HepG2 (cell line): ENCODE measurements around the gene CPED1. TPM values are rescaled to one million over a fixed set of nuclear protein-coding genes. Genes with fewer than 3 reads are reported as not detected.

ENCODE experiments used
- ARNTL ChIP-seq: sonication (generic); formaldehyde crosslinking; IDR thresholded peaks from 2 replicates; pipeline ENCODE4 v1.4.0; 2020; ENCODE audit warnings: mild to moderate bottlenecking, missing genetic modification reagents
- BRF2 ChIP-seq: sonication (generic); formaldehyde crosslinking; IDR thresholded peaks from 2 replicates; pipeline ENCODE4 v1.8.1; 2022; ENCODE audit warnings: mild to moderate bottlenecking, missing genetic modification reagents
- E2F1 ChIP-seq: sonication (generic); formaldehyde crosslinking; IDR thresholded peaks from 2 replicates; pipeline ENCODE4 v1.5.0; 2020; ENCODE audit warnings: missing genetic modification reagents
- E2F2 ChIP-seq: sonication (generic); formaldehyde crosslinking; IDR thresholded peaks from 2 replicates; pipeline ENCODE4 v1.4.0; 2020; ENCODE audit warnings: missing genetic modification reagents, borderline replicate concordance
- GMEB1 ChIP-seq: sonication (generic); formaldehyde crosslinking; IDR thresholded peaks from 2 replicates; pipeline ENCODE4 v1.5.1; 2020; ENCODE audit warnings: missing genetic modification reagents, mild to moderate bottlenecking, borderline replicate concordance
- HES4 ChIP-seq: sonication (generic); formaldehyde crosslinking; IDR thresholded peaks from 2 replicates; pipeline ENCODE4 v1.9.0; 2021; ENCODE audit warnings: mild to moderate bottlenecking, missing genetic modification reagents, borderline replicate concordance
- RBM22 ChIP-seq: fragments of 200-400 bp; formaldehyde crosslinking; optimal IDR thresholded peaks from 2 replicates; pipeline ENCODE3; 2017; ENCODE audit warnings: mild to moderate bottlenecking, low read length, moderate library complexity
- XRCC5 ChIP-seq: fragments of 200-400 bp; formaldehyde crosslinking; optimal IDR thresholded peaks from 2 replicates; pipeline ENCODE3; 2017; ENCODE audit warnings: mild to moderate bottlenecking, low read length
- ZNF142 ChIP-seq: sonication (generic); formaldehyde crosslinking; IDR thresholded peaks from 2 replicates; pipeline ENCODE4 v1.4.0; 2020; ENCODE audit warnings: missing genetic modification reagents
- ZNF234 ChIP-seq: sonication (generic); formaldehyde crosslinking; conservative IDR thresholded peaks from 2 replicates; pipeline ENCODE4 v1.5.1; 2020; ENCODE audit warnings: mild to moderate bottlenecking, missing genetic modification reagents
- ZNF589 ChIP-seq: sonication (generic); formaldehyde crosslinking; conservative IDR thresholded peaks from 2 replicates; pipeline ENCODE4 v1.8.0; 2022; ENCODE audit warnings: mild to moderate bottlenecking, moderate library complexity, missing genetic modification reagents
- ZNF772 ChIP-seq: sonication (generic); formaldehyde crosslinking; IDR thresholded peaks from 2 replicates; pipeline ENCODE4 v1.5.0; 2020; ENCODE audit warnings: mild to moderate bottlenecking, missing genetic modification reagents
- polyA plus RNA-seq, 8 experiments: library from polyadenylated mRNA; depleted of rRNA in 3 of 8; stranded (reverse) in 7 of 8; unstranded in 1 of 8; fragments of >200 nt; fragmentation: Illumina TruSeq in 4 of 8; extraction: Trizol in 4 of 8; gene quantifications; 2 replicates each; pipeline versions ENCODE4 v1.2.1 to v1.2.3, GENCODE V29; 2011 to 2016; ENCODE audit warnings: low read depth in 4 of 8, missing spikeins in 1 of 8, mixed read lengths in 1 of 8; ENCODE audit not compliant: insufficient read depth in 1 of 8
- total RNA-seq, 5 experiments: library from RNA; depleted of rRNA; stranded (reverse); fragments of >200 nt; fragmentation: Illumina TruSeq; extraction: Trizol; gene quantifications; 2 replicates each; pipeline ENCODE4 v1.2.3, GENCODE V29; 2016; ENCODE audit warnings: low read depth in 1 of 5

The CPED1 gene
- total and polyA plus RNA-seq, 2 of the 13 experiments (the other 11 are each of a cell fraction or from before 2014, with no cell fraction given): 11.5 to 27.0 TPM

GRCh38 chr7:120950539-120951308 is 37.8 kb upstream of the CPED1 start, which contains the start of gene ING3 (continued):
- TF ChIP-seq ARNTL (CRISPR knock-in tag) (no peak), E2F1 (CRISPR knock-in tag) (peak; percentile 95), GMEB1 (peak; percentile 99), ZNF234 (CRISPR knock-in tag) (no peak), XRCC5 (no peak), HES4 (CRISPR knock-in tag) (no peak), BRF2 (no peak), RBM22 (no peak), ZNF772 (CRISPR knock-in tag) (no peak; the same call in 1 of the 2 replicates), ZNF589 (no peak), E2F2 (CRISPR knock-in tag) (peak; percentile 94), ZNF142 (CRISPR knock-in tag) (peak; percentile 81)
